Thyroid gland (tissue), 4 donors: Measurements from ENCODE around the gene TRAF6. TPM values are rescaled to one million over a fixed set of nuclear protein-coding genes. Genes with fewer than 3 reads are reported as not detected.

ENCODE experiments used
- DNase-seq, 2 donors: peaks; one replicate each; pipeline ENCODE4 v3.0.0-alpha.2; 2019
- H3K27ac ChIP-seq, 3 donors: fragments of 200-600 bp; sonication (generic); 1 replicate in 2 of 3; 2 replicates in 1 of 3; pipeline ENCODE4 v1.5.1; 2016 to 2019; ENCODE audit warnings: mild to moderate bottlenecking in 1 of 3, moderate library complexity in 1 of 3
- H3K27me3 ChIP-seq: fragments of 200-600 bp; sonication (generic); one replicate; pipeline ENCODE4 v1.5.1; 2019
- H3K36me3 ChIP-seq, 2 donors: fragments of 200-600 bp; sonication (generic); one replicate each; pipeline ENCODE4 v1.5.1; 2016 to 2019
- H3K4me1 ChIP-seq, 2 donors: fragments of 200-600 bp; sonication (generic); one replicate each; pipeline ENCODE4 v1.5.1; 2017 to 2019
- H3K4me3 ChIP-seq, 3 donors: fragments of 200-600 bp; sonication (generic); replicated peaks in 1 of 3; 1 replicate in 2 of 3; 2 replicates in 1 of 3; pipeline ENCODE4 v1.5.1; 2016; ENCODE audit warnings: mild to moderate bottlenecking in 1 of 3
- H3K9me3 ChIP-seq: fragments of 200-600 bp; sonication (generic); one replicate; pipeline ENCODE4 v1.5.1; 2017
- CTCF ChIP-seq, 6 experiments: fragments of 200-600 bp in 3 of 6; fragments of 450-650 bp in 3 of 6; sonication (generic) in 3 of 6; IDR thresholded peaks; one replicate each; pipeline ENCODE4 v1.5.1; 2016 to 2019; ENCODE audit warnings: antibody characterized with exemption in 6 of 6, mild to moderate bottlenecking in 2 of 6, inconsistent platforms in 1 of 6, moderate library complexity in 1 of 6
- POLR2A ChIP-seq, 2 donors: fragments of 450-650 bp; IDR thresholded peaks; one replicate each; pipeline ENCODE4 v1.6.1; 2017; ENCODE audit warnings: antibody characterized with exemption in 2 of 2, mild to moderate bottlenecking in 2 of 2, moderate library complexity in 1 of 2
- WGBS, 2 donors: methylation state at CpG; one replicate each; pipeline ENCODE4 v1.1.5; 2017; 5-methylcytosine and 5-hydroxymethylcytosine counted together
- intact Hi-C: fragments of 100-400 bp; cut with DNase I; formaldehyde crosslinking; loops from one replicate; pipeline ENCODE4 v1.15.1; 2023
- total RNA-seq, 4 donors: library from RNA; depleted of rRNA; stranded (reverse); fragments of >200 nt; gene quantifications; one replicate each; pipeline ENCODE4 v1.2.3, GENCODE V29; 2016

TRAF6 gene
- total RNA-seq, 4 donors from 2014 or later: 16.0 to 30.5 (median 20.9) TPM

DNA sequence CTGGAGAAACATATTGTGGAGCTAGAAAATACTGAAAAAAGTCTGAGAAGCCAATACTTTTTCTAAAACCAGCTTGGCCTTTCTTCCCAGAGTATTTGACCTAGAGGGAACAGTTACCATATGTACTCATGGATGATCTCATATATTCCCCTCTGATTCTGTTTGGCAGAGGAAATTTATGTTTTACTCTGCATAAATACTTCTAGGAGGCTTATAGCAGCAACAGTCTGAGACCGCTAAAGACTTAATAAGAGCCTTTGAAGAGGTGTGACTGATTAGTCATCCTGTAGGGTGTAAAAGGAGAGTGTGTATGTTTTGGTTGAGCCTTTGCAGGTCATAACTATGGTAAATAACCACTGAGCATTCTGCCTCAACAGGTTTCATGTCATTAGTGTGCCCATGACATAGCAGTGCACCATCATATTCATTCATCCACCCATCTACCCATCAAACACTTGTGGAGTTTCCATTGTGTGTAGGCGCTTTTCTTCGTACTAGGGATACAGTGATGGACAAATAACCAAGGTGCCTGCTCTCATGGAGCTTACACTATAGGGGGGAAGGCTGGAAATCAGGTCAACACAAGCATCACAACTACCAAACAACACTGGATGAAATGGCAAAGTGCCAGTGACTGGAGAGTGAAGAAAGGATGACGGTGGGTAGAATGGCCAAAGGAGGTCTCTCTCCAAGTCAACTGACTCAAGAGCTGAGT lies 44.5 kb downstream of the TRAF6 start:
- H3K9me3 ChIP-seq: no peaks in the 10 kb centered on the region

GRCh38 chr11:36464720-36465119 lies 45.4 kb downstream of the TRAF6 start:
- H3K4me1 ChIP-seq: no peaks in the 10 kb centered on the region
- no peak for DNase-seq
- WGBS, 2 donors: 79 to 81% methylated on average over 3 of the region's 3 CpGs
- no peaks in the 10 kb centered on the region for H3K9me3 ChIP-seq
- TF ChIP-seq POLR2A (IDR thresholded peaks at IDR 0.05): no peak
- no peak for TF ChIP-seq CTCF (IDR thresholded peaks at IDR 0.05)
- H3K4me3 ChIP-seq: no peak overlapping the region
- no peak overlapping the region for H3K27ac ChIP-seq
- no peaks in the 10 kb centered on the region for H3K36me3 ChIP-seq
- intact Hi-C loops: no loop called here
- no peaks in the 10 kb centered on the region for H3K27me3 ChIP-seq

More for the DNA sequence above, 44.5 kb downstream of the TRAF6 start:
- Histone ChIP-seq H3K27ac (no peak overlapping the region), H3K4me1 (peaks cover 0 to 5% of the 10 kb centered on the region in 2 donors), H3K27me3 (no peaks in the 10 kb centered on the region), H3K4me3 (no peak overlapping the region), H3K36me3 (no peaks in the 10 kb centered on the region)
- WGBS, 2 donors: 92 to 97% methylated on average over 4 of the region's 4 CpGs
- DNase-seq: no peak
- intact Hi-C loops: no loop called here
- no peak for TF ChIP-seq CTCF (IDR thresholded peaks at IDR 0.05)
- TF ChIP-seq POLR2A (IDR thresholded peaks at IDR 0.05): no peak

- no peak for DNase-seq
- intact Hi-C loops: no loop called here
- Histone ChIP-seq H3K36me3 (no peaks in the 10 kb centered on the region), H3K4me3 (no peak overlapping the region), H3K27ac (no peak overlapping the region), H3K4me1 (no peaks in the 10 kb centered on the region), H3K27me3 (no peaks in the 10 kb centered on the region), H3K9me3 (no peaks in the 10 kb centered on the region)
- TF ChIP-seq CTCF (IDR thresholded peaks at IDR 0.05) (no peak), POLR2A (IDR thresholded peaks at IDR 0.05) (no peak)
- 57 to 61% methylated on average over 3 of the region's 3 CpGs for WGBS, 2 donors
Measured at GRCh38 chr11:36463781-36464180, 46.3 kb downstream of the TRAF6 start.

- no peak overlapping the region for H3K27ac ChIP-seq
- H3K36me3 ChIP-seq: no peaks in the 10 kb centered on the region
- WGBS, 2 donors: 89 to 98% methylated on average over 5 to 10 of the region's 15 CpGs
- H3K27me3 ChIP-seq: no peaks in the 10 kb centered on the region
- H3K9me3 ChIP-seq: no peaks in the 10 kb centered on the region
- H3K4me3 ChIP-seq: no peak overlapping the region
- no peak for DNase-seq
- TF ChIP-seq CTCF (IDR thresholded peaks at IDR 0.05): no peak
- no peak for TF ChIP-seq POLR2A (IDR thresholded peaks at IDR 0.05)
- H3K4me1 ChIP-seq: no peaks in the 10 kb centered on the region
- intact Hi-C loops: no loop called here
Measured at GRCh38 chr11:36462321-36462720, 47.8 kb downstream of the TRAF6 start.

DNA sequence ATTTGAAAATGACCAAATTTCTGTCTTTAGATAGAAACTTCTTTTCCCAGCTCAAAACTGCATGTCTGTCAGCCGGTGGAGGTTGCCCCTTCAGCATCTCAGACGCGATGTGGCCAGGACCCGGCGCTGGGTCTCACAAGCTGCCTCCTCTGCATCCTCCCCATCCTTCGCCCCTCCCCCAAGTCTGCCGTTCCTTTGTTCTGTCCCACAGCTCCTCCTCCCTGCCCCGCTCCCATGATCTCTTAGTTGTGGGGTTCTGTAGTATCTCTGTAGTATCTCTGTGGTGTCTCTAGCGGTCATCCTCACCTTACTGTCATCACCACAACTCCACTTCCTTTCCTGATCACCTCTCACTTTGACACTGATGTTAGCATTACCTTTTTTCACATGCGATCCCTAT lies 49.9 kb downstream of the TRAF6 start:
- Histone ChIP-seq H3K36me3 (no peaks in the 10 kb centered on the region), H3K9me3 (no peaks in the 10 kb centered on the region), H3K4me3 (no peak overlapping the region), H3K27me3 (no peaks in the 10 kb centered on the region), H3K4me1 (peaks cover 0 to 15% of the 10 kb centered on the region in 2 donors), H3K27ac (no peak overlapping the region)
- WGBS, 2 donors: 67 to 73% methylated on average over 10 of the region's 10 CpGs
- DNase-seq: no peak
- intact Hi-C loops: no loop called here
- TF ChIP-seq CTCF (IDR thresholded peaks at IDR 0.05) (no peak), POLR2A (IDR thresholded peaks at IDR 0.05) (no peak)
